Adrenal gland (tissue), 12 donors: Measurements from ENCODE around the gene CD2AP. TPM values are rescaled to one million over a fixed set of nuclear protein-coding genes. Genes with fewer than 3 reads are reported as not detected.
A peak's percentile ranks its signal among the peaks of the same experiment; 100 is the strongest.

Experiments
- DNase-seq, 7 donors: peaks; one replicate each; pipeline ENCODE4 v3.0.0-alpha.2; 2019 to 2020
- H3K27ac ChIP-seq, 5 donors: fragments of 200-600 bp; sonication (generic) in 4 of 5; 1 replicate in 3 of 5; 2 replicates in 2 of 5; pipeline versions ENCODE4 v1.5.1 to v1.8.0; 2016 to 2020; ENCODE audit warnings: mild to moderate bottlenecking in 1 of 5
- H3K27me3 ChIP-seq: fragments of 200-600 bp; 2 replicates; pipeline ENCODE4 v1.8.0; 2021
- H3K36me3 ChIP-seq, 2 donors: fragments of 200-600 bp; replicated peaks in 1 of 2; 1 replicate in 1 of 2; 2 replicates in 1 of 2; pipeline versions ENCODE4 v1.5.1 to v1.8.0; 2018 to 2022
- H3K4me1 ChIP-seq, 2 donors: fragments of 200-600 bp; replicated peaks in 1 of 2; 1 replicate in 1 of 2; 2 replicates in 1 of 2; pipeline versions ENCODE4 v1.5.1 to v1.8.0; 2018 to 2021
- H3K4me3 ChIP-seq, 4 donors: fragments of 200-600 bp; sonication (generic) in 3 of 4; one replicate each; pipeline ENCODE4 v1.5.1; 2016 to 2018
- H3K9me3 ChIP-seq, 3 donors: fragments of 200-600 bp; sonication (generic) in 1 of 3; replicated peaks in 1 of 3; 1 replicate in 2 of 3; 2 replicates in 1 of 3; pipeline versions ENCODE4 v1.5.1 to v1.8.0; 2016 to 2021
- CTCF ChIP-seq, 6 experiments: fragments of 450-650 bp in 4 of 6; fragments of 200-600 bp in 2 of 6; sonication (generic) in 1 of 6; IDR thresholded peaks; 1 replicate in 5 of 6; 2 replicates in 1 of 6; pipeline versions ENCODE4 v1.5.1 to v1.8.0; 2016 to 2021; ENCODE audit warnings: antibody characterized with exemption in 6 of 6, mild to moderate bottlenecking in 2 of 6, moderate library complexity in 1 of 6
- POLR2A ChIP-seq, 2 donors: fragments of 450-650 bp; IDR thresholded peaks; one replicate each; pipeline ENCODE4 v1.6.1; 2017; ENCODE audit warnings: antibody characterized with exemption in 2 of 2, mild to moderate bottlenecking in 2 of 2, moderate library complexity in 1 of 2
- WGBS, 4 donors: extraction: QIAGEN DNeasy Blood & Tissue Kit in 2 of 4; methylation state at CpG; one replicate each; pipeline versions ENCODE4 v1.1.5 to v1.1.7; 2013 to 2017; 5-methylcytosine and 5-hydroxymethylcytosine counted together
- intact Hi-C, 2 donors: fragments of 100-400 bp; cut with DNase I; formaldehyde crosslinking; loops; one replicate each; pipeline versions ENCODE4 v1.14.1 to v1.15.0; 2022 to 2023
- polyA plus RNA-seq, 3 donors: library from polyadenylated mRNA; stranded (reverse); fragments of 200-250 nt in 2 of 3; fragments of 350-450 nt in 1 of 3; fragmentation: Illumina TruSeq in 1 of 3; extraction: RNeasy Lipid Tissue Mini Kit (QIAGEN cat#74804) in 1 of 3; gene quantifications; one replicate each; pipeline ENCODE4 v1.2.3, GENCODE V29; 2013 to 2014
- total RNA-seq, 9 donors: library from RNA; depleted of rRNA in 4 of 9; stranded (reverse); fragments of >200 nt in 4 of 9; fragments of 120-200 nt in 1 of 9; fragmentation: NEBNext Ultra II Directional in 1 of 9; extraction: Animal tissue kit (Norgen Biotek cat#: 25700) in 1 of 9; gene quantifications; one replicate each; pipeline versions ENCODE4 v1.1.0 to v1.2.4, GENCODE V29; 2013 to 2023
- donor health status: healthy with polysubstance abuse.
- donor health status: Bipolar disorder and iron deficiency.
- donor health status: DM: yes; HTN: yes; CAD: no.
- donor health status: DM: no; HTN: no; CAD: no.
- donor health status: DM: no; HTN: no; CAD: no.
- donor health status: DM: yes; HTN: yes; CAD: no.

CD2AP gene
- total and polyA plus RNA-seq, 12 donors: 5.3 to 29.6 (median 20.2) TPM

- DNase-seq: no peak
- H3K27ac ChIP-seq: no peak overlapping the region
- H3K27me3 ChIP-seq: no peaks in the 10 kb centered on the region
- 45 to 64% (median 57%) methylated on average over 3 of the region's 3 CpGs for WGBS, 4 donors
- TF ChIP-seq CTCF (IDR thresholded peaks at IDR 0.05) (no peak), POLR2A (IDR thresholded peaks at IDR 0.05) (no peak)
- no peaks in the 10 kb centered on the region for H3K4me1 ChIP-seq
- no peaks in the 10 kb centered on the region for H3K9me3 ChIP-seq
- H3K36me3 ChIP-seq: no peaks in the 10 kb centered on the region
- intact Hi-C loops: no loop called here
- no peak overlapping the region for H3K4me3 ChIP-seq
These were observed 173.2 kb downstream of the CD2AP start for GRCh38 chr6:47650553-47651432.

GRCh38 chr6:47651505-47651944, 173.9 kb downstream of the CD2AP start:
- Histone ChIP-seq H3K4me1 (no peaks in the 10 kb centered on the region), H3K27ac (no peak overlapping the region), H3K27me3 (no peaks in the 10 kb centered on the region), H3K4me3 (no peak overlapping the region), H3K9me3 (no peaks in the 10 kb centered on the region), H3K36me3 (no peaks in the 10 kb centered on the region)
- TF ChIP-seq CTCF (IDR thresholded peaks at IDR 0.05) (no peak), POLR2A (IDR thresholded peaks at IDR 0.05) (no peak)
- peak in 2 of 7 donors; percentile 4 to 31 for DNase-seq
- WGBS, 4 donors: 36 to 57% (median 40%) methylated on average over 6 of the region's 6 CpGs
- intact Hi-C loops: no loop called here

- H3K36me3 ChIP-seq: no peaks in the 10 kb centered on the region
- WGBS, 4 donors: 76 to 89% (median 84%) methylated on average over 5 of the region's 5 CpGs
- H3K4me3 ChIP-seq: no peak overlapping the region
- no peak overlapping the region for H3K27ac ChIP-seq
- TF ChIP-seq CTCF (IDR thresholded peaks at IDR 0.05) (no peak), POLR2A (IDR thresholded peaks at IDR 0.05) (no peak)
- DNase-seq: no peak
- no peaks in the 10 kb centered on the region for H3K27me3 ChIP-seq
- intact Hi-C loops: no loop called here
- no peaks in the 10 kb centered on the region for H3K9me3 ChIP-seq
- no peaks in the 10 kb centered on the region for H3K4me1 ChIP-seq
These were observed 176.1 kb downstream of the CD2AP start for GRCh38 chr6:47653706-47654105.

GRCh38 chr6:47654255-47654654, 176.7 kb downstream of the CD2AP start:
- intact Hi-C loops: no loop called here
- TF ChIP-seq CTCF (IDR thresholded peaks at IDR 0.05): no peak
- no peak for TF ChIP-seq POLR2A (IDR thresholded peaks at IDR 0.05)
- no peaks in the 10 kb centered on the region for H3K27me3 ChIP-seq

More at GRCh38 chr6:47654255-47654654, 176.7 kb downstream of the CD2AP start:
- H3K4me3 ChIP-seq: no peak overlapping the region
- 80 to 88% (median 85%) methylated on average over 3 to 4 of the region's 4 CpGs for WGBS, 4 donors
- no peaks in the 10 kb centered on the region for H3K36me3 ChIP-seq
- no peak overlapping the region for H3K27ac ChIP-seq
- DNase-seq: no peak
- H3K9me3 ChIP-seq: no peaks in the 10 kb centered on the region
- no peaks in the 10 kb centered on the region for H3K4me1 ChIP-seq
